ENCODE results near the gene FADS1.

The FADS1 gene

DNA sequence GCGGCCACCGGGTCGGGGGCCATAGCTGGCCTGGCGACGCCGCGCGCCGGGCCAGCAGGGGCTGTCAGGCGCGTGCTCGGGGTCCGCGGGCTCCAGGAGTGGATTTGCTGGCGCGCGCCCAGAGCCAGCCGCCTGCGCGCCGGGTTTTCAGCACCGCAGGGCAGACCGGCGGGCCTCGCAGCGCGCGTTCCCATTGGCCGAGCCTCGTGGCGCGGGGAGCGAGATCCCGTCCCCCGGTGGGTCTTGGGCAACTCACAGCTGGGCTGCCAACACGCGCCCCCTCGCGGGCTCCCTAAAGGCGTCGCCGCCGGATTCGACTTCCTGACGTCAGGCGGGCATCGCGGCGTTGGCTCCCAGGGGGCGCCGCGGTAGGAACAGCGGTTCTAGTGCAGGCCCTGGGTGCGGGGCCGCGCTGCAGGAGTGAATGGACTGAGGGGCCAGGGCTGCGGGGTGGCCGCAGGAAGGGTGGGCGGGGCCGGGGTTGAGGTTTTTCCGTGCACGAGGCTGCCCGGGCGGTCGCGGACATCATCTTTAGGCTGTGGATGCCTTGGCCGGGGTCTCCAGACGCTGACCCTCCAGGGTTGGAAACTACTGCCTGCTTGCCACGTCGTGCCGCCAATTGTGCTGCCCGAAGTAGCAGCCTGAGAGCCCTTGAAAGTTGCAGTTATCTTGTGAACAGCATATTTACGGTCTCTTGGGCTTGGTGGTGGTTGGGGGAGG, at the start of gene FADS1:
TSS of gene FADS1 (minus strand) at position 268 of the 720 bp plus-strand sequence. CDS start at position 194, 74 bp downstream.
- FAIRE-seq: no peak

DNA sequence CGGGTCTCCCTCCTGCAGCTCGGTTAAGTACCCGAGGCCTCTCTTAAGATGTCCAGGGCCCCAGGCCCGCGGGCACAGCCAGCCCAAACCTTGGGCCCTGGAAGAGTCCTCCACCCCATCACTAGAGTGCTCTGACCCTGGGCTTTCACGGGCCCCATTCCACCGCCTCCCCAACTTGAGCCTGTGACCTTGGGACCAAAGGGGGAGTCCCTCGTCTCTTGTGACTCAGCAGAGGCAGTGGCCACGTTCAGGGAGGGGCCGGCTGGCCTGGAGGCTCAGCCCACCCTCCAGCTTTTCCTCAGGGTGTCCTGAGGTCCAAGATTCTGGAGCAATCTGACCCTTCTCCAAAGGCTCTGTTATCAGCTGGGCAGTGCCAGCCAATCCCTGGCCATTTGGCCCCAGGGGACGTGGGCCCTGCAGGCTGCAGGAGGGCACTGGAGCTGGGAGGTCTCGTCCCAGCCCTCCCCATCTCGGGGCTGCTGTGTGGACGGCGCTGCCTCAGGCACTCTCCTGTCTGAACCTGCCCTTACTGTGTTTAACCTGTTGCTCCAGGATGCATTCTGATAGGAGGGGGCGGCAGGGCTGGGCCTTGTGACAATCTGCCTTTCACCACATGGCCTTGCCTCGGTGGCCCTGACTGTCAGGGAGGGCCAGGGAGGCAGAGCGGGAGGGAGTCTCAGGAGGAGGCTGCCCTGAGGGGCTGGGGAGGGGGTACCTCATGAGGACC, 49.6 kb upstream of the FADS1 start:
- FAIRE-seq: no peak

DNA sequence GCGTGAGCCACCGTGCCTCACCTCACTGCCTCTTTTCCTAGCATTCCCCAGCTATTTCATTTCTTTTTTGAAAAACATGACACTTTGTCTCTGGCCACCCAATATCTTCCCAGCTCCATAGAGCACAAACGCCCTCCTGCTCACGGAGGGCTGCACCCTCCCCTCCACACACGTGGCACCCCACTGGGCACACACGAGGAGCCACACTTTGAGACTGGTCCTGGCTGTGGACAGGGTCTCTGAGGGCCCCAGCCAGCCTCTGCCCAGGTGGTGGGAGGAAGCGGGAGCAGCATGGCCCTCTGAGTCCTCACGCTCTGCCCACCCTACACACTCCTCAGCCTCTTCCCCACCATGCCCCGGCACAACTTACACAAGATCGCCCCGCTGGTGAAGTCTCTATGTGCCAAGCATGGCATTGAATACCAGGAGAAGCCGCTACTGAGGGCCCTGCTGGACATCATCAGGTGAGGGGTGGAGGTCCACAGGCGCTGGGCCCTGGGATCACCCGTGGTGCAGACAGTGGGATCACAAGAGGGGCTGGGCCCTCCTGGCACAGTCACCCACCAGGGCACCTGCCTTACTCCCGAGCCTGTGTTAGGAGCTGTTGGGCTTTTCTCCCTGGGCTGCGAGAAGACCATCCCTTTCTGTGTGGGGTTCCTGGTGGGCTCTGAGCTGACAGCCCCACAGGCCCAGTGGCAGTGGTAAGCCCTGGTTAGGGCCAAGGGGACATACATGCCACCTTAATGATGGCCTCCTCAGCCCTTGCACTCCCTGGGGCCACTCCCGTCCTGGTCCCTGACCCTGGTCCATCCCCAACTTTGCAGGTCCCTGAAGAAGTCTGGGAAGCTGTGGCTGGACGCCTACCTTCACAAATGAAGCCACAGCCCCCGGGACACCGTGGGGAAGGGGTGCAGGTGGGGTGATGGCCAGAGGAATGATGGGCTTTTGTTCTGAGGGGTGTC, 48.3 kb upstream of the FADS1 start:
- FAIRE-seq: no peak

DNA sequence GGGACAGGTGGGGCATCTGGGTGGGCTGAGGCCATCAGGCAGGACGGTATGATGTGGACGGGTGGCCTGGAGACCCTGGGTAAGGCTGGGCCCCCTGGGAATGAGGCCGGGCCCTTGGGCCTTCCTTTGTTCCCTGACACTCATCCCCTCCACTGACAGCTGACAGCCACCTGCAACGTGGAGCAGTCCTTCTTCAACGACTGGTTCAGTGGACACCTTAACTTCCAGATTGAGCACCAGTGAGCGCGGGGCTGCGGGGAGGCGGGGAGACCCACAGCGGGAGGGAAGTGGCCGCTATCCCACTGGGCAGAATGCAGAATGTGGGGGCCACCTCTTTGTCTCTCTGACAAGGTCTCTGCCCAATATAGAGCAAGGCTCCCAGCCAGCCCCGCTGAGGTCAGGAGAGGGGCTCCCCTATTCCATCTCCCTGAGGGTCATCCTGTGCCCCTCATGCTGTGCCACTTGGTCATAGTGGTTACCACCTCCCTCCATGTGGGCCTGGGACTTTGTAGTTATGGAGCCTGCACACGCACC, 46.8 kb upstream of the FADS1 start:
- no peak for FAIRE-seq

DNA sequence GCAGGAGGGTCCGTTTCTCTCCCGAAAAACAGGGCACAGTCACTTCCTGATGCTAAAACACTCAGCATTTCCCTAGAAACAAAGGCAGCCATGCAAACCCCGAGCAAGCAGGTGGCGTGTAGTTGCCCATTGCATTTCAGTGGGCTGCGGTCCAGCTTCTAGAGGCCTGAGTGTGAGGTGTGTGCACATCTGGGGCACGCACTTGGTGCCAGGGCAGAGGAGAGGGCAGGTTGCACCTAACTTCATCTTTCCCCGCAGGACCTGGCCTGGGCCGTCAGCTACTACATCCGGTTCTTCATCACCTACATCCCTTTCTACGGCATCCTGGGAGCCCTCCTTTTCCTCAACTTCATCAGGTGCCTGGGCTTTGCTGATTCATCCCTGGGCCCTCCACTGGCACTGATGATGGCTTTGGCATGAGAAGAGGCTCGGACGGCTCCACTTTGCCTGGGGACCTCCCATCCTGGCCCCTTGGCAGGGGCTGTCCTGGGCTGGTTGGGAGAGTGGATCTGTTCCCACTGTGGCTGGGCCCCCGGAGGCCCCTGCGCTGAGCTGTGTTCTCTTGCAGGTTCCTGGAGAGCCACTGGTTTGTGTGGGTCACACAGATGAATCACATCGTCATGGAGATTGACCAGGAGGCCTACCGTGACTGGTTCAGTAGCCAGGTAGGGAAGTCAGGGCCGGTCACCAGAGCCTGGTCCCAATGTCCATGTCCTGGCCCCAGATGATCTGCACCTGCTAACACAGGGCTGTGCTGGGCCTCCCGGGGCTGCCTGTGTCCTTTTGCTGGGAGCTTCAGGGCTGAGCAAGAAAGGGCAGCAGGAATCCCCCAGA, 46.1 kb upstream of the FADS1 start:
- no peak for FAIRE-seq

DNA sequence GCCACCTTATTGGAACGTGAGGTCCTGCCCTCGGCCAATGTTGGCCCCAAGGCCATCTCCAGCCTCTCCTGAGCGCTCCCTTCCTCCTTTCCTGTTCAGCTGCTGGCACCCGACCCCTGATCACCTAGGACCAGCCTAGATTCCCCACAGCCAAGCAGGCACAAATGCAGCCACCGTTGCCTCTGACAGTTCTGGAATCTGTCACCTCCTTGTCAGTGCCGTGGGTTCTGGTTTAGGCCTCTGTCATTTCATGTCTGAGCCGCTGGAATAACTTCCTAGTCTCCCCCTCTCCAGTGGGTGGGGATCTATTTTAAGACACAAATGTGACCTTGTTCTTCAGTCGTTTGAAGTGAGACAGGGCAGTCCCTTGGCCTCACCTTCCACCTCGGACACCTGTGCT, 44.8 kb upstream of the FADS1 start:
- FAIRE-seq: no peak

DNA sequence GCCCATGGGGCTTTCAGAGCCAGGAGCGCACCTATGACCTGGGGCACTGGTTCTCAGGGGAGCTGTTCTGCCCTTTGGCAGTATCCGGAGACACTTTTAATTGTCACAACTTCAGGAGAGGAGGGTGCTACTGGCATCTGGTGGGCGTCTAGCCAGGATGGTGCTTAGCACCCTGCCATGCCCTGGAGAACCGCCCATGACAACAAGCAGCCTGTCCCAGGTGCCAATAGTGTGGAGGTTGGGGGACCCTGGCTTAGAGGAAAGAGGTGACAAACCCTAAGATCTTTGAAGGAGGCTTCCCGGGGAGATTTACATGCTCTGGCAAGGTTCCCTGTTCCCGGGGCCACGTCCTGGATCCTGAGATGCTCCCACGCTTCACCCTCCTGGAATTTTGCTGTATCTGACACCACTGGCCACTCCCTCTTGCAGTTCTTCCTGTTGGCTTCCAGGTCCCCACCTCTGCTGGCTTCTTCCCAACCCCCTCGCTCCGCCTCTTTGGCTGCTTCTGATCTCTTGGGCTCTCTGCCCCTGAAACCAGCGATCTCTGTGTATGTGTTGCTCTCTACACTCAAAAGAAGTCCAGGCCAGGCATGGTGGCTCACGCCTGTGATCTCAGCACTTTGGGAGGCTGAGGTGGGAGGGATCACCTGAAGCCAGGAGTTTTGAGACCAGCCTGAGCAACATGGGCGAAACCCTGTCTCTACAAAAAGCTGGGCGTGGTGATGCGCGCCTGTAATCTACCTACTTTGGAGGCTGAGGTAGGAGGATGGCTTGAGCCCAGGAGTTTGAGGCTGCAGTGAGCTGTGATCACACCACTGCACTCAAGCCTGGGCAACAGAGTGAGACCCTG, 43.5 kb upstream of the FADS1 start:
- FAIRE-seq: no peak

DNA sequence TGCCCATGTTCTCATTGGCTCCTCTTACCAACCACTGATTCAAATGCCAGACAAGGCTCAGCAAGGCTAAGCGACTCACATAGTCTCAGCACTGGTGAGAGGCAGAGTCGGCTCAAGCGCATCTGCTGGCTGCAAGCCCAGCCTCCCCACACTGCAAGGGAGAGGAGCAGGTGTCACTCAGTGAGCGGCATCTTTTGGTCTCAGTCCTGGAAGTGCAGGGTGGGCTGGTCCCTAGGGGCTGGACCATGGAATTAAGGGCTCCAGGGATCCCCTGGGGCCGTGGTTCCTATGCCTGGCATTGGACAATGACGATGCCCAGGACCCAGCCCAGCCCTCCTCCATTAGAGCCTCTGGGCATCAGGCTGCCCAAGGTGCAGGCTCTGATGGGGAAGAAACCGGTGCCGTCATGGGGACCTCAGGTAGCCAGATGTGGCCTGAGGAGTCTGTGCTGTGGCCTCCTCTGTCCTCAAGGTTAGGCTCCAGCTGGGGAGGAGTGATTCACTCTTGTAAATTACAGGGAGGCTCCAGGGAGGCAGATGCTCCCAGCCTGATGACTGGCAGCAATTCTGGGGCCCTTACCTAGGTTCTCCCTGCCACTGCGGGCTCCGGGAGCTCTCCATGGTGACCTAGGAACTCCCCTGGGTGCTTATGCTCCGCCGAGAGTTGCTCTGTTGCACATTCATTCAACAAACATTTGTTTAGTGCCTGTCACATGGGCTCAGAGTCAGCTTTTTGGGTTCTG, 39.3 kb upstream of the FADS1 start:
- no peak for FAIRE-seq

DNA sequence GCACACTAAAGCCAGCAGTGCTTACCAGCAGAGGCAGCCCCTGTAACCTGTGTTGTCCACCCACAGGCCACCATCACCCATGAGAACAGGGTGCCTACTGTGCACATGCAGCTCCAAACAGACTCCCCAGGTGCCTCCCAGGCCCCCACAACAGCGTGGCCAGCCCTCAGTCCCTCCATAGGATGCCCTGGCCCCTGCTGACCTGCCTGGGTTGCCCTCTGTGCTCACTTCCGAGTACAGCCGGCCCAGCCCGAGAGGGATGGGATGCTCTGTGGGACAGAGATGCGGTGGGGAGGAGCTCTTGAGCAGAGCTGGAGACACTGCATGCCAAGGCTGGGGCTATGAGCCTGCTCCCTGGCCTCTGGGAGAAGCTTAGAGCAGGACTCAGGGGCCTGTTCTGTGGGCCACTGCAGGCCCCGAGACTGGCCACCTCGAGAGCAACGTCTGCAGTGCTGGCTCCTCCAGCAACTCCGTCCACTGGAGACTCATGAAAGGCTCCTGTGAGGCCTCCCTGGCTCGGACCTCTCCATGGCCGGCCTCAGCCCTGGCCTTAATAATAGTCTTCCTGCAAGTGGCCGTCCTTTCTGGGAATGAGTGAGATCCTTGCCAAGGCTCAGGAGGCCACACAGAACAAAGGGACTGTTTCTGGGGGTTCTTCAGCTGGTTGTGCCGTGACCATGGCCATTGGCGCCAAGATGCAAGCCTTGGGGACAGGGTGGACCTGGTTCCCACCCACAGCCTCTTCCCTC, 38.3 kb upstream of the FADS1 start:
- FAIRE-seq: no peak

DNA sequence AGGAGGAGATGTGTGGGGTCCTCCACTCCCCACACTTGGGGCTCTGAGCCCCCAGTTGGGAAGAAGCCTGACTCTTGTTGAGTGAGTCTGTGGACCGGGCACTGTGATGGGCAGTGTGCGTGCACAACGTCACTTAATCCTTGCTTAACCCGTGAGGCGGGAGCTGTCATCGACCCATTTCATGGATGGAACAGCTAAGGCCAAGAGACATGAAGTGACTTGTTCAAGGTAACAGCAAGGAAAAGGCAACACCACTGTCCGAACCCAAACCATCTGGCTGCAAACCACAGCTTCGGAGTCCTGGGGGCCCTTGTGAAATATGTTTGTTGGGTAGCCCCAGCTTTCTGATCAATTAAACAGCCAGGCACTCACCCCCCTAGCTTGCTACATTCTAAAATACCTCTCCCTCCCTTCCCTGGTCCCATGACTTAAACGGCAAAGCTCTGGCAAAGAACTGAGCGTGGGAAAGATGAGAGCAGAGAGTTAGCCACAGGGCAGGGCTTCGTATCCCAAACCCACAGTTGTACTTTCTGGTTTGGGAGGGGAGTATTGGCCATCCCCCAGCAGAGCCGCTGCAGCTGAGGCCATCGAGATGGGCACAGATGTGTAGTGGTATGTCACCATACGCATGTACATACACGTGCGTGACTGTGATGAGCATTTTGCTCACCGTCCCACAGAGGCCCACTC, 37.5 kb upstream of the FADS1 start:
- no peak for FAIRE-seq

DNA sequence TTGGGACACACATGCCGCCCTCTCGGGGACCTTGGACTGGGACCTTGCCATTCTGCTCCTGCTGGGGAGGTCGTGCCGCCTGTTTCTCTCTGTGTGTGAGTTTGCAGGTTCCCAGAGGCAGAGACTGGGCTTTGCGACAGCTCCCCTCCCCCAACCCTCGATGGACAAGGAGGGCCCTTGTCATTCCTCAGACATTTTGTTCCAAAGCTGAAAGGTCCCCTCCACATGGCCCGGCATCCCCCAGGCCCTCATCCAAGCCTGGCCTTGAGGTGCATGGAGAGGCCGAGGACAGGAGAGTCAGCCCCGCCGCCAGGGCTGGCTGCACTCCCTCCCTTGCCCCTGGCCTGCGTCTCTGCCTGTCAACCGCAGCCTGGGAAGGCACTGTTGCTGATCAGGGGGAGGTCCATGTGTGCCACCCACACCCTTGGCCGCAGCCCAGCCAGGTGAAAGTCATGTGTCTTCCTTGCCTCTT, 36.9 kb upstream of the FADS1 start:
- FAIRE-seq: no peak

DNA sequence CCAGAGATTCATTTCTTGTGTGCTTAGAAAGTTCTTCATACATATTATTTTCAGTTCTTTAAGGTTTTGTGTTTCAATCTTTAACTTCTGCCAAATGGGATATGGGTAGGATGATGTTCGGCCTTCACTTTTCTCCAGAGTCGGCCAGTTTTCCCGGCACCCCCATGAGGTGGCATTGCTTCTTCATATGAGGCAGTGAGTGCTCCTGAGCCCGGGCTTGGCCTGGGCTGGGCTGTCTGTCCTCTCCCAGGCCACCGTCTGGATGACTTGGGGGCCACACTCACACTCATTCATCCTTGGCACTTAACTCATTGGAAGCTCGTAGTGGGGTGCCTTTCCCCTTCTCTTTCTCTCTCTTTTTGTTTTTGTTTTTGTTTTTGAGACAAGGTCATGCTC, 35.1 kb upstream of the FADS1 start:
- FAIRE-seq: no peak

DNA sequence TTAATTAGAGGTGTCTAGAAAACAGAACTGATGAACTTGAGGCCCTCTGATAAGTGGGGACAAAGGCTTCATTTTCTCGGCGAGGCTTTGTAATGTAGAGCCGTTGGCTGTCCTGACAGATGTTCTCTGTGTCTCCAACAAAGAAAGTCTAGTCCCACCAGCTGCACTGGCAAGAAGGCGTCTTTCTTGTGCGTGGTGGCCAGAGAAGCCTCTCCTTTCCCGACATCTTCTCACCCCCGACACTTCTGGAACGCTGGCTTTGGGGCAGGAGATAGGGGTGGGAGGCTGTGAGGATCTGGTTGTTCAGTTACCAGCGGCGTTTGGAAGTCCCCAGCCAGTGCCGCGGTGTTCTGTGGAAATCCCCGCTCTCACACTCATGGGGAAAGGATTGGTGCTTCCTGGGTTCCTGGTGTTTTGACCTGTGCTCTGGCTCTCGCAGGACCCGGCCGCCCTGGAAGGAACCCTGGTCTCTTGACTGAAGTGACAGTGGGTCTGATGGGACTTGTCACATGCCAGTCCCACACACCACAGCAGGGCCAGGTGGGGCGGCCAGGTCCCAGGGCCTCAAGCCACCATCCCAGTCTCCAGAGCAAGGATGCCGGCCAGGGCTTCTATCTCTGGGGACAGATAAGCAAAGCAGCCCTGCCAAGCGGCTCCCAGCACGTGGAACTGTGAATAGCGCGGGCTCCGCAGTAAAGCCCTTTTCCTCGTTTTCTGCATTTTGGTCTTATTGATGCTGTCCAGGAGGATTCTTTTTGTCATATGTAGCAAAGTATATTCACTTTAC, 34.5 kb upstream of the FADS1 start:
- no peak for FAIRE-seq

DNA sequence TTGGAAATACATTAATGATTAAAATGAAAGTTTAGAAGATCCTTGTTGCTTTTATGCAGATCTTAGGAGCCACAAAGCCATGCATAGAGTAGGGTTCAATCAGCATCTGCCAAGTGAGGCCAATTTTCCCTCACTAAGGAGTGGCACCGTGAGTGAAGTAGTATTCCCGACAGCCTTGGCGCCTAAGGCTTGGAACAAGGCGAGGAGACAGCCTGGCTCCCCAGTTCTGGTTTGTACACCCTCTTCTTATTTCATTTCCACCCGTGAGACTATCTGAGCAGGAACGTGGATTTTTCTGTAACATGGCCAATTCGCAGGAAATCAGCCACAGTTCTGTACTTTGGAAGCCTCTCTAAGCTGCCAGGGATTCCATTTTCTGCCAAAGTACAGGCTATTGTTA, 33.9 kb upstream of the FADS1 start:
- no peak for FAIRE-seq

DNA sequence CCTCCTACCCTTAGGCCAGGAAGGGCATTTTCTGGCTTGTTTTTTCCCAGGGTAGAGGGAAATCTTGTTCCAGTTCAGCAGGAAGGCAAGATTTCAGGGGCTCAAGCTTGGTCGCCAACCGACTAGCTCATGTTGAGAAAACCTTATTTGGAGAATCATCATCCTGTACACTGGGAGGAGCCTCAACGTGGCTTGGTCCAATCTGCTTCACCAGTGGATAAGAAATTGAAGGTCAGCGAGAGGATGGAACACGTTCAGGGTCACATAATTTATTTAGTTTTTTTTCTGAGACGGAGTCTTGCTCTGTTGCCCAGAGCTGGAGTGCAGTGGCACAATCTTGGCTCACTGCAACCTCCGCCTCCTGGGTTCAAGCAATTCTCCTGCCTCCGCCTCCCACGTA, 31.8 kb upstream of the FADS1 start:
- no peak for FAIRE-seq

DNA sequence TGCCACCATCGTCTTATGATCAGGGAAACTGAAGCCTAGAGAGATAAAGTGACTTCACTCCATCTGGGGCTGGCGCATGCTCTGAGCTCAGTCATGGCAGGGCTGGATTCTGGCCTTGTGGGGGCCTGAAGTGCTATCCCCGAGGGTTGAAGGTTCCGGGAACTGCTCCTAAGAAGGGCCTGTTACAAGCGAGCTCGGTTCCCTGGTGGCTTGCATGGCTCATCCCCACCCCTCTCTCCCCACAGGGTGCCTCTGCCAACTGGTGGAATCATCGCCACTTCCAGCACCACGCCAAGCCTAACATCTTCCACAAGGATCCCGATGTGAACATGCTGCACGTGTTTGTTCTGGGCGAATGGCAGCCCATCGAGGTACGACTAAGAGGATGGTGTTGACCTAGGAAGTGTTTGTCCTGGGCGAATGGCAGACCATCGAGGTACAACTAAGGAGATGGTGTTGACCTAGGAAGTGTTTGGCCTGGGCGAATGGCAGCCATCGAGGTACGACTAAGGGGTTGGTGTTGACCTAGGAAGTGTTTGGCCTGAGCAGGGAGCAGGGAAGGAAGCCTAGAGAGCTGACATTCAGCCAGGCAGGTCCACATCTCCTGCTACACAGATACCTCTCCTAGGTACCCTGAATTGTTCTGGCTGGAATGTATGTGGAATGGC, 31.2 kb upstream of the FADS1 start:
- no peak for FAIRE-seq

DNA sequence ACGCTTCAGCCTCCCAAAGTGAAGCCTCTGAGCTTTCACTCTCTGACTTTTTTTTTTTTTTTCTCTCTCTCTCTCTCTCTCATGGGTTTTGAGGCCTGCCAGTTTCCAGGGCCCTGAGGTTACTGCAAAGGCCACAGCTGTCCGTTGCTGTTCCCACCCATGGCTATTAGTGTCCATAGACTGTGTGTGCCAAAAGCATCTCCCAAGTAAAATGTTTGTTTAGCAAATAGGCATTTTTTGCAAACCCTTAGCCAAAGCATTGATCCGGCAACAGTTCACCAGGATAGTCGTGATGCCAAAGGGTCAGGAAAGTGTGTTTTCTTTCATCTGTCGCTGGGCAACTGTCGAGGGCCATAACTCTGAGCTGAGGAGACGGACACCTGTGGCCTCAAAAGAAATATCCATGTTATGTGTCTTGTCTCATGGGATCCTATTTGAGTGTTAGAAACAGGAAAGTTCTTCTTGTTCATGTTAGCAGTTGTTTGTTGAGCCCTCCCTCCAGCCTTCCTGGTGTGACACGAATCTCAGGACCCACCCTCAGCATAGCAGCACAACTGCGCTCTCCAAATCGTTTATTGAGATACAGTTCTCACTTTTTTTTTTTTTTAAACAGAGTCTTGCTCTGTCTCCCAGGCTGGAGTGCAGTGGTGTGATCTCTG, 29.7 kb upstream of the FADS1 start:
- no peak for FAIRE-seq
